LNCaP clone FGC (cell line): ENCODE data around the gene ASXL1.

Source experiments
- DNase-seq: peaks from one replicate; pipeline ENCODE4 v3.0.0-alpha.2; 2011; ENCODE audit warnings: low read depth
- H3K4me3 ChIP-seq: 2 replicates; pipeline ENCODE4 v1.5.1; 2011; ENCODE audit warnings: mild to moderate bottlenecking, low read depth, low read length, control low read depth
- TF ChIP-seq, protein P1 (sequence below): IDR thresholded peaks from 2 replicates; pipeline ENCODE4 v1.5.1; 2012; ENCODE audit warnings: mild to moderate bottlenecking; ENCODE audit not compliant: control insufficient read depth, insufficient read depth; ENCODE audit errors: extremely low read depth

The ASXL1 gene

DNA sequence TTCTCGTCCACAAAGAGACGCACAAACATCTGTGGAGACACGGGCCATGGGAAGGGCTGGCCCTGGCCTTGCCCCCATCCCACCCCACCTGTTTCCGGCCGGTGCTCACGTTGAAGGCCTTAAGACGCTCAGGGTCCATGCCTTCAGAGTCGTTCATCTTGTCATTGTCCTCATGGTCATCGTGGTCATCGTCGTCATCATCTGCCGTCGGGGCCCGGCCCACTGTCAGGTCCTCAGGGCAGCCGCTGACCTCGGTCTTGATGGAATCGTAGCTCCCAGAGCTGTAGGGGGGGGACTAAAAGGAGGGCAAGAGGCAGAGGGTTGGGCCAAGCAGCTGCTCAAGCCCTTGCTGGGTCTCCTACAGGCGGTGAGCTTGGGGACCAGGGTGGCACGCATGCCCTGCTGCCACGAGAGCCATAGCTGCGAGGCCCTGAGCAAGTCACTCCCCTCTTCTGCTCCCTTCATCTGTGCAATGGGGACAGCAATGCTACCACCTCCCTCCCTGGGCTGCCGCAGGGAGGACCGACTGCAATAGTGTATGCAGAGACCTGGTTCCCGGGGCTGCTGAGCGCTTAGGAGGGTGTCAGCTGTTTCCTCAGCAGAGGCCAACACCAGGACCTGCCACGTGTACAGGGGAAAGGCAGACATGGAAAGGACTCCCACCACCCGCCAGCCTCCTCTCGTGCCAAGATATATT lies 95.5 kb downstream of the ASXL1 start:
- no peak for DNase-seq
- H3K4me3 ChIP-seq: no peak overlapping the region
- TF ChIP-seq, protein P1, sequence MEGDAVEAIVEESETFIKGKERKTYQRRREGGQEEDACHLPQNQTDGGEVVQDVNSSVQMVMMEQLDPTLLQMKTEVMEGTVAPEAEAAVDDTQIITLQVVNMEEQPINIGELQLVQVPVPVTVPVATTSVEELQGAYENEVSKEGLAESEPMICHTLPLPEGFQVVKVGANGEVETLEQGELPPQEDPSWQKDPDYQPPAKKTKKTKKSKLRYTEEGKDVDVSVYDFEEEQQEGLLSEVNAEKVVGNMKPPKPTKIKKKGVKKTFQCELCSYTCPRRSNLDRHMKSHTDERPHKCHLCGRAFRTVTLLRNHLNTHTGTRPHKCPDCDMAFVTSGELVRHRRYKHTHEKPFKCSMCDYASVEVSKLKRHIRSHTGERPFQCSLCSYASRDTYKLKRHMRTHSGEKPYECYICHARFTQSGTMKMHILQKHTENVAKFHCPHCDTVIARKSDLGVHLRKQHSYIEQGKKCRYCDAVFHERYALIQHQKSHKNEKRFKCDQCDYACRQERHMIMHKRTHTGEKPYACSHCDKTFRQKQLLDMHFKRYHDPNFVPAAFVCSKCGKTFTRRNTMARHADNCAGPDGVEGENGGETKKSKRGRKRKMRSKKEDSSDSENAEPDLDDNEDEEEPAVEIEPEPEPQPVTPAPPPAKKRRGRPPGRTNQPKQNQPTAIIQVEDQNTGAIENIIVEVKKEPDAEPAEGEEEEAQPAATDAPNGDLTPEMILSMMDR: no peak

DNA sequence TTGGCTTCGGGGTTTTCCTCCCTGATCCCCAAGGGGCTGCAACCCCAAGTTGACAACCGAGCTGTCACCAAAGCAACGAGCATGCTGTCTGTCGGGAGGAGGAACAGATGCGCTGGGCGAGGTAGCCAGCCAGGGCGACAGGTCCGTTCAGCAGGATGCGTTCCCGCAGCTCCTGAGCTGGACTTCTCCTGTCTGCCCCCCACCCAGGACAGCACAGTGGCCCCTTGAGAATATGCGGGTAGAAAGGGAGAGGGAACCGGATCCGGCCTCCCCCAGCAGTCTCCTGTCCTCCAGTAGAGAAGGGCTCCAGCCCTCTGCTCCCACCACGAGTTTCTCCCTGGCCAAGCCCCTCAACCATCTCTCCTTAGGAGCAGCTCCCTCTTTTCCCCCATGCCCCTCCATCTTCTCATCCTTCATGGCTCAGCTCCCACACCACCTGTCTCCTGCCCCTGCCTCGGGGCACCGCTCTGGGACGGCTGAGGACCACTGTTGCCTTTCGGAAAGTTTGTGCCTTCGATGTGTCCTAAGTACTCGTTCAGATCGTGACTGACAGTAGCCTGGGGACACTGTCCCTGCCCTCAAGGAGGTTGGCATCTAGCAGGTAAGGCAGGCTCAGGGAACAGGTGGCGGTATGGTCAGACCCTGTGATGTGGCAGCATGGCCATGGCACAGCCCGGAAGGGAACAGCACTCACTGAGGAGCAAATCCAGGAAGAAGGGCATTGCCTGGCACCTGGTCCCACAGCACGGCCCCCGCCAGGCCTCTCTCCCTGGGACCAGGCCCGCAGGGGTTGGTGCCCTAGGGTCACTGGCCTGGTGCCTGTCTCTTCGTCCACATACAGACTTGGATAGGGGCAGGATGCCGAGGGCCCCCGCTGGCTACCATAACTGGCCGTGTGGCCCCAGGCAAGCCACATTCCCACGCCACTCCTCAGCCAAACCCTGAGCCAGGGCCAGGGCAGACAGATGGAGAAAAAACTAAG lies 96.3 kb downstream of the ASXL1 start:
- DNase-seq: no peak
- H3K4me3 ChIP-seq: no peak overlapping the region
- TF ChIP-seq, protein P1: no peak

DNA sequence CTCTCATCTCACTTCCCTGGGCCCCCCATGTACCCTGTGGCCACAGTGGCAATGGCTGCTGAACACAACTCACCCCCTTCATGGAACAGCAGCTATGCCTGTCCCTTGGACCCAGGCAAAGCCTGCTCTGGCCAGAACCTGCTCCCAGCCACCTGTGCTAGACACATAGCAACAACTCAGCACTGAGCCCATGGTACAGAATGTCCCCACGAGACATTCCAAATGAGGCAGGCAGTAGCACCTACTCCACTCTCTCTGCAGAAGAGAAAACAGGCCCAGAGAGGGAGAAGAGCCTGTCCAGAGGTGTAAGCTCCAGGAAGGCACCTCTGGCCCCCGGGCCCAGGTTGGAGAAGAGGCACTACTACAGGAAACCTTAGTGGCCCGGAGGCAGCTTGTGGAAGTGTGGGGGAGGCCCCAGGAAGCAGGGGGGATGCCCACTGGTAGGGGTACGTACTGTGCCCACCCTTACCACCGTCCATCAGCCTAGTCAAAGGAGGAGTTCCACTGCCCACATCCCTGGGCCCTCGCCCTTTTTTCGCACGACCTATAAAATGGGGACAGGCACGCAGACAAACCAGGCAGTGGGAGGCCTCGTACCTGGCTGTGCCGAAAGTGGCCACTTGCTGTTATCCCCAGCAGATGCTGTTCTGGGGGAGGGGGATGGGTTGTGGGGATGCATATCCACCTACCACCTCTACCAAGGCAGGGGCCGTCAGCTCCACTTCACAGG lies 97.2 kb downstream of the ASXL1 start:
- DNase-seq: no peak
- TF ChIP-seq, protein P1: no peak
- H3K4me3 ChIP-seq: no peak overlapping the region

- DNase-seq: no peak
- H3K4me3 ChIP-seq: no peak overlapping the region
- TF ChIP-seq, protein P1: no peak
Measured at GRCh38 chr20:32455901-32456701, 98.0 kb downstream of the ASXL1 start.

DNA sequence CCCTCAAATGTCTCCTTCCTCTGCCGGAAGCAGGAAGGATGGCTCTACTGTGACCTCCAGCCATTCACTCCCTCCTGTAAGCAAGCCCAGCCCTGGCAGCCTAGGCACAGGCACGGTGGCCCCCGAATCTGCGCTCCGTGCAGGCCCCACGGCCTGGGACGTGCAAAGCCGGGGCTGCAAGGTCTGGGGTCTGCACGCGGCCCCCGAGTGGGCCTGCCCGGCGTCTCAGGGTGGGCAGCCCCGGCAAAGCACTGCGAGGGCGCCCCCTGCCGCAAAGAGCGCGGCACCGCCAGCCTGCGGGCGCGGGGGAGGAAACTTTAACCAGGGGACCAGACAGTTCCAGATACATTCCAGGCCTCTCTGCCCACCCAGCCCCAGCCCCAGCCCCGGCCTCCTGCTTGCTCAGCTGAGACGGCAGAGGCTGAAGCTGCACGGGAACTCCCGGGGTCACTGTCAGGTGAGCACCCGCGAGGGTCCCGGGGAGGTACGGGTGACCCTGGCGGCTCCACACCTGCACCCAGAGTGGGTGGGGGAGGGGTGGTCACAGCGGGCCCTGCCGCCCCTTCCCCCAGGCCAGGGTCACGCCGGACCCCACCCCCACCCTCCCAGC lies 98.8 kb downstream of the ASXL1 start:
- no peak for DNase-seq
- peak overlapping the region; percentile 48 for H3K4me3 ChIP-seq
- TF ChIP-seq, protein P1: peak; percentile 84
